ENCODE data around the gene SOWAHA. TPM values are rescaled to one million over a fixed set of nuclear protein-coding genes. Genes with fewer than 3 reads are reported as not detected.

The SOWAHA gene
- total RNA-seq, 1 donor from 2014 or later = 0.20 TPM

DNA sequence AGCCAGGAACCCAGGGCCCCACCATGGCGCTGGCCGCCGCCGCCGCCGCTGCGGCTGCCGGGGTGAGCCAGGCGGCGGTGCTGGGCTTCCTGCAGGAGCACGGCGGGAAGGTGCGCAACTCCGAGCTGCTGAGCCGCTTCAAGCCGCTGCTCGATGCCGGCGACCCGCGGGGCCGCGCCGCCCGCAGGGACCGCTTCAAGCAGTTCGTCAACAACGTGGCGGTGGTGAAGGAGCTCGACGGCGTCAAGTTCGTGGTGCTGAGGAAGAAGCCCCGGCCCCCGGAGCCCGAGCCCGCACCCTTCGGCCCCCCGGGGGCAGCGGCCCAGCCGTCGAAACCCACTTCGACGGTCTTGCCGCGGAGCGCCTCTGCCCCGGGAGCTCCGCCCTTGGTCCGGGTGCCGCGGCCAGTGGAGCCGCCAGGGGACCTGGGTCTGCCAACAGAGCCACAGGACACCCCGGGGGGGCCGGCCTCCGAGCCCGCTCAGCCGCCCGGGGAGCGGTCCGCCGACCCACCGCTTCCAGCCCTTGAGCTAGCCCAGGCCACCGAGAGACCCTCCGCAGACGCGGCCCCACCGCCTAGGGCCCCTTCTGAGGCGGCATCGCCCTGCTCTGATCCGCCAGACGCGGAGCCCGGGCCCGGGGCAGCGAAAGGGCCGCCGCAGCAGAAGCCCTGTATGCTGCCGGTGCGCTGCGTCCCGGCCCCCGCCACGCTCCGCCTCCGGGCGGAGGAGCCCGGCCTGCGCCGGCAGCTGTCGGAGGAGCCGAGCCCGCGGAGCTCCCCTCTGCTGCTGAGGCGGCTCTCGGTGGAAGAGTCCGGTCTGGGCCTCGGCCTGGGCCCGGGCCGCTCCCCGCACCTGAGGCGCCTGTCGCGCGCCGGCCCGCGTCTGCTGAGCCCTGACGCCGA, 749 bp downstream of the SOWAHA start:
- no peaks in the 10 kb centered on the region for H3K36me3 ChIP-seq (ENCODE audit: insufficient read depth, low read length)
- H3K9me3 ChIP-seq (ENCODE audit: insufficient read depth, low read depth, low read length) = no peaks in the 10 kb centered on the region
- H3K4me3 Mint-ChIP-seq (ENCODE audit: unreplicated experiment) = no peak overlapping the region
- H2AFZ ChIP-seq (ENCODE audit: low read depth, low read length) = peak overlapping the region; percentile 81
- no peaks in the 10 kb centered on the region for H4K20me1 ChIP-seq (ENCODE audit: insufficient read depth, low read length)
- H3K9me3 Mint-ChIP-seq (ENCODE audit: unreplicated experiment) = no peaks in the 10 kb centered on the region
- no peaks in the 10 kb centered on the region for H3K79me2 ChIP-seq (ENCODE audit: insufficient read depth, low read length)
- H3K4me1 Mint-ChIP-seq (ENCODE audit: low read depth, unreplicated experiment) = peaks cover 2% of the 10 kb centered on the region
- FAIRE-seq (no peak), DNase-seq (ENCODE audit: low read depth) (no peak)
- peaks cover 4% of the 10 kb centered on the region for H3K4me1 ChIP-seq (ENCODE audit: insufficient read depth, low read length)
- H3K36me3 Mint-ChIP-seq (ENCODE audit: low read depth, unreplicated experiment) = no peaks in the 10 kb centered on the region
- peaks cover 39% of the 10 kb centered on the region for H3K27me3 Mint-ChIP-seq (ENCODE audit: low read depth, unreplicated experiment)
- H3K4me2 ChIP-seq (ENCODE audit: low read length) = peak overlapping the region; percentile 72
- no peak overlapping the region for H3K9ac ChIP-seq (ENCODE audit: low read length)
- H3K27ac Mint-ChIP-seq (ENCODE audit: unreplicated experiment) = no peak overlapping the region
- no peak overlapping the region for H3K4me3 ChIP-seq (ENCODE audit: insufficient read depth, low read depth, low read length)
- no peak overlapping the region for H3K27ac ChIP-seq (ENCODE audit: low read depth, low read length)
- TF ChIP-seq, protein P1, sequence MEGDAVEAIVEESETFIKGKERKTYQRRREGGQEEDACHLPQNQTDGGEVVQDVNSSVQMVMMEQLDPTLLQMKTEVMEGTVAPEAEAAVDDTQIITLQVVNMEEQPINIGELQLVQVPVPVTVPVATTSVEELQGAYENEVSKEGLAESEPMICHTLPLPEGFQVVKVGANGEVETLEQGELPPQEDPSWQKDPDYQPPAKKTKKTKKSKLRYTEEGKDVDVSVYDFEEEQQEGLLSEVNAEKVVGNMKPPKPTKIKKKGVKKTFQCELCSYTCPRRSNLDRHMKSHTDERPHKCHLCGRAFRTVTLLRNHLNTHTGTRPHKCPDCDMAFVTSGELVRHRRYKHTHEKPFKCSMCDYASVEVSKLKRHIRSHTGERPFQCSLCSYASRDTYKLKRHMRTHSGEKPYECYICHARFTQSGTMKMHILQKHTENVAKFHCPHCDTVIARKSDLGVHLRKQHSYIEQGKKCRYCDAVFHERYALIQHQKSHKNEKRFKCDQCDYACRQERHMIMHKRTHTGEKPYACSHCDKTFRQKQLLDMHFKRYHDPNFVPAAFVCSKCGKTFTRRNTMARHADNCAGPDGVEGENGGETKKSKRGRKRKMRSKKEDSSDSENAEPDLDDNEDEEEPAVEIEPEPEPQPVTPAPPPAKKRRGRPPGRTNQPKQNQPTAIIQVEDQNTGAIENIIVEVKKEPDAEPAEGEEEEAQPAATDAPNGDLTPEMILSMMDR (IDR thresholded peaks at IDR 0.05; ENCODE audit: insufficient read depth, low read depth, low read length) = no peak
- peak; percentile 74 for TF ChIP-seq EZH2 (IDR thresholded peaks at IDR 0.05; ENCODE audit: insufficient read depth, low read length)
- peaks cover 20% of the 10 kb centered on the region for H3K27me3 ChIP-seq (ENCODE audit: insufficient read depth, low read length)

- Mint-ChIP-seq H3K4me1 (ENCODE audit: low read depth, unreplicated experiment) (peaks cover 2% of the 10 kb centered on the region), H3K4me3 (ENCODE audit: unreplicated experiment) (peak overlapping the region; percentile 69), H3K36me3 (ENCODE audit: low read depth, unreplicated experiment) (no peaks in the 10 kb centered on the region), H3K27ac (ENCODE audit: unreplicated experiment) (no peak overlapping the region), H3K9me3 (ENCODE audit: unreplicated experiment) (no peaks in the 10 kb centered on the region), H3K27me3 (ENCODE audit: low read depth, unreplicated experiment) (peaks cover 36% of the 10 kb centered on the region)
- Histone ChIP-seq H3K27ac (ENCODE audit: low read depth, low read length) (no peak overlapping the region), H3K9ac (ENCODE audit: low read length) (no peak overlapping the region), H3K4me3 (ENCODE audit: insufficient read depth, low read depth, low read length) (no peak overlapping the region), H3K4me1 (ENCODE audit: insufficient read depth, low read length) (peaks cover 4% of the 10 kb centered on the region), H3K36me3 (ENCODE audit: insufficient read depth, low read length) (no peaks in the 10 kb centered on the region), H3K27me3 (ENCODE audit: insufficient read depth, low read length) (peaks cover 20% of the 10 kb centered on the region), H4K20me1 (ENCODE audit: insufficient read depth, low read length) (no peaks in the 10 kb centered on the region), H3K4me2 (ENCODE audit: low read length) (peak overlapping the region; percentile 72), H3K9me3 (ENCODE audit: insufficient read depth, low read depth, low read length) (no peaks in the 10 kb centered on the region), H2AFZ (ENCODE audit: low read depth, low read length) (peak overlapping the region; percentile 81), H3K79me2 (ENCODE audit: insufficient read depth, low read length) (no peaks in the 10 kb centered on the region)
- FAIRE-seq = no peak
- DNase-seq (ENCODE audit: low read depth) = no peak
- no peak for TF ChIP-seq EZH2 (IDR thresholded peaks at IDR 0.05; ENCODE audit: insufficient read depth, low read length)
- TF ChIP-seq, protein P1 (IDR thresholded peaks at IDR 0.05; ENCODE audit: insufficient read depth, low read depth, low read length) = no peak
Measured at GRCh38 chr5:132814503-132815294, 1.6 kb downstream of the SOWAHA start.

Data from astrocyte (in vitro differentiated cells and primary cell).